WTC11 (cell line): ENCODE measurements around the gene ZNF22.

ENCODE experiments used
- AR ChIP-seq: fragments of 250-450 bp; sonication (Bioruptor Pico); IDR thresholded peaks from 2 replicates; pipeline ENCODE4 v1.9.0; 2021; ENCODE audit warnings: mild to moderate bottlenecking
- ARID4B ChIP-seq: sonication (generic); formaldehyde crosslinking; IDR thresholded peaks from 2 replicates; pipeline ENCODE4 v1.8.0; 2023; ENCODE audit warnings: missing genetic modification reagents, mild to moderate bottlenecking, borderline replicate concordance
- CTCF ChIP-seq: fragments of 200-600 bp; IDR thresholded peaks from 2 replicates; pipeline ENCODE4 v1.8.0; 2022; ENCODE audit warnings: antibody characterized with exemption
- E2F4 ChIP-seq: sonication (generic); formaldehyde crosslinking; IDR thresholded peaks from 2 replicates; pipeline ENCODE4 v1.8.1; 2022; ENCODE audit warnings: low read depth, mild to moderate bottlenecking, moderate library complexity, missing genetic modification reagents, borderline replicate concordance
- IRF1 ChIP-seq: sonication (generic); formaldehyde crosslinking; IDR thresholded peaks from 2 replicates; pipeline ENCODE4 v1.8.0; 2023; ENCODE audit warnings: missing genetic modification reagents
- JUN ChIP-seq: sonication (generic); formaldehyde crosslinking; IDR thresholded peaks from 2 replicates; pipeline ENCODE4 v1.8.0; 2023; ENCODE audit warnings: mild to moderate bottlenecking, missing genetic modification reagents

GRCh38 chr10:44978213-44978569 is 22.5 kb upstream of the ZNF22 start:
- no peak for TF ChIP-seq ARID4B (CRISPR knock-in tag)
- no peak for TF ChIP-seq CTCF
- no peak for TF ChIP-seq AR (CRISPR knock-in tag)
- TF ChIP-seq IRF1 (CRISPR knock-in tag) = no peak
- TF ChIP-seq E2F4 (CRISPR knock-in tag) = no peak
- no peak for TF ChIP-seq JUN
